Measurements from ENCODE around the gene CD48.

CD48 gene

GRCh38 chr1:160646711-160647328, 64.8 kb downstream of the CD48 start, which contains the start of gene SLAMF1:
Gene SLAMF1, minus strand, starts transcription at chr1:160647044. Its CDS starts 99 bp downstream, at chr1:160646945.
- no peaks in the 10 kb centered on the region for H4K20me1 ChIP-seq (ENCODE audit: control insufficient read depth, insufficient read depth, low read depth, low read length)
- H3K4me3 ChIP-seq (ENCODE audit: low read length): peak within 1 kb of the TSS; percentile 40
- H3K9me3 ChIP-seq (ENCODE audit: control insufficient read depth, insufficient read depth, low read length): no peaks in the 10 kb centered on the region
- peaks cover 42% of the 10 kb centered on the region for H3K4me1 ChIP-seq (ENCODE audit: control insufficient read depth, low read length)
- H3K36me3 ChIP-seq (ENCODE audit: control insufficient read depth, low read length): no peaks in the 10 kb centered on the region
- peak within 1 kb of the TSS; percentile 45 for H3K4me2 ChIP-seq (ENCODE audit: low read length)
- no peaks in the 10 kb centered on the region for H3K9me2 ChIP-seq (replicated peaks; ENCODE audit: control insufficient read depth, low read length)
- H3K79me2 ChIP-seq (ENCODE audit: control insufficient read depth, low read length): no peaks in the 10 kb centered on the region
- H3K27me3 ChIP-seq (ENCODE audit: control insufficient read depth, low read length): no peaks in the 10 kb centered on the region
- no peak within 1 kb of the TSS for H3K27ac ChIP-seq (ENCODE audit: low read depth, low read length)
- H3F3A ChIP-seq (ENCODE audit: control insufficient read depth, insufficient read depth): no peaks in the 10 kb centered on the region
- no peak for TF ChIP-seq EZH2phosphoT487 (IDR thresholded peaks at IDR 0.05; ENCODE audit: borderline replicate concordance, low read length)
- TF ChIP-seq, protein P1, sequence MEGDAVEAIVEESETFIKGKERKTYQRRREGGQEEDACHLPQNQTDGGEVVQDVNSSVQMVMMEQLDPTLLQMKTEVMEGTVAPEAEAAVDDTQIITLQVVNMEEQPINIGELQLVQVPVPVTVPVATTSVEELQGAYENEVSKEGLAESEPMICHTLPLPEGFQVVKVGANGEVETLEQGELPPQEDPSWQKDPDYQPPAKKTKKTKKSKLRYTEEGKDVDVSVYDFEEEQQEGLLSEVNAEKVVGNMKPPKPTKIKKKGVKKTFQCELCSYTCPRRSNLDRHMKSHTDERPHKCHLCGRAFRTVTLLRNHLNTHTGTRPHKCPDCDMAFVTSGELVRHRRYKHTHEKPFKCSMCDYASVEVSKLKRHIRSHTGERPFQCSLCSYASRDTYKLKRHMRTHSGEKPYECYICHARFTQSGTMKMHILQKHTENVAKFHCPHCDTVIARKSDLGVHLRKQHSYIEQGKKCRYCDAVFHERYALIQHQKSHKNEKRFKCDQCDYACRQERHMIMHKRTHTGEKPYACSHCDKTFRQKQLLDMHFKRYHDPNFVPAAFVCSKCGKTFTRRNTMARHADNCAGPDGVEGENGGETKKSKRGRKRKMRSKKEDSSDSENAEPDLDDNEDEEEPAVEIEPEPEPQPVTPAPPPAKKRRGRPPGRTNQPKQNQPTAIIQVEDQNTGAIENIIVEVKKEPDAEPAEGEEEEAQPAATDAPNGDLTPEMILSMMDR (IDR thresholded peaks at IDR 0.05; ENCODE audit: low read depth, low read length, poor library complexity, severe bottlenecking): no peak

DNA sequence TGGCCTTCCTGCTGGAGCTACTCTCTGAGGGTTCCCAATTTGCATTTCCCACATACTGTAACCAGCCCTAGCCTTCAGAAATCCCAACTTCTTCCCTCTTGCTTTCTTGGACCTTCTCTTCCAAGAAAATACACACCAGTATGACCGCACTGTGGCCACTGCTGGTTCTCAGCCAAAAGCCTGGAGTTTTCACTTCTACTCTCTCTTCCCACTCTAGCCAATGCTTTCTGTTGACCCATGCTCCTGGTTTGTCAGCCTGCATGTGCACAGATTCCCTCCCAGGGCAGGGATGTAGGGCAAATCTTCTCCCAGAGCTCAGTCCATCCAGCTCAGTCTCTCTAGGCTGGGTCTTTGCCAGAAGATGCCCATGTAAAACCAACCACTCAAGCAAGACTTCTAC, 65.4 kb downstream of the CD48 start:
- Histone ChIP-seq H3K27ac (ENCODE audit: low read depth, low read length) (no peak overlapping the region), H3K27me3 (ENCODE audit: control insufficient read depth, low read length) (no peaks in the 10 kb centered on the region), H3F3A (ENCODE audit: control insufficient read depth, insufficient read depth) (no peaks in the 10 kb centered on the region), H3K4me1 (ENCODE audit: control insufficient read depth, low read length) (peaks cover 42% of the 10 kb centered on the region), H3K4me3 (ENCODE audit: low read length) (no peak overlapping the region), H3K36me3 (ENCODE audit: control insufficient read depth, low read length) (no peaks in the 10 kb centered on the region), H3K9me3 (ENCODE audit: control insufficient read depth, insufficient read depth, low read length) (no peaks in the 10 kb centered on the region), H3K79me2 (ENCODE audit: control insufficient read depth, low read length) (no peaks in the 10 kb centered on the region), H3K4me2 (ENCODE audit: low read length) (peak overlapping the region; percentile 45), H3K9me2 (replicated peaks; ENCODE audit: control insufficient read depth, low read length) (no peaks in the 10 kb centered on the region), H4K20me1 (ENCODE audit: control insufficient read depth, insufficient read depth, low read depth, low read length) (no peaks in the 10 kb centered on the region)
- TF ChIP-seq EZH2phosphoT487 (IDR thresholded peaks at IDR 0.05; ENCODE audit: borderline replicate concordance, low read length): no peak
- TF ChIP-seq, protein P1 (IDR thresholded peaks at IDR 0.05; ENCODE audit: low read depth, low read length, poor library complexity, severe bottlenecking): no peak

DNA sequence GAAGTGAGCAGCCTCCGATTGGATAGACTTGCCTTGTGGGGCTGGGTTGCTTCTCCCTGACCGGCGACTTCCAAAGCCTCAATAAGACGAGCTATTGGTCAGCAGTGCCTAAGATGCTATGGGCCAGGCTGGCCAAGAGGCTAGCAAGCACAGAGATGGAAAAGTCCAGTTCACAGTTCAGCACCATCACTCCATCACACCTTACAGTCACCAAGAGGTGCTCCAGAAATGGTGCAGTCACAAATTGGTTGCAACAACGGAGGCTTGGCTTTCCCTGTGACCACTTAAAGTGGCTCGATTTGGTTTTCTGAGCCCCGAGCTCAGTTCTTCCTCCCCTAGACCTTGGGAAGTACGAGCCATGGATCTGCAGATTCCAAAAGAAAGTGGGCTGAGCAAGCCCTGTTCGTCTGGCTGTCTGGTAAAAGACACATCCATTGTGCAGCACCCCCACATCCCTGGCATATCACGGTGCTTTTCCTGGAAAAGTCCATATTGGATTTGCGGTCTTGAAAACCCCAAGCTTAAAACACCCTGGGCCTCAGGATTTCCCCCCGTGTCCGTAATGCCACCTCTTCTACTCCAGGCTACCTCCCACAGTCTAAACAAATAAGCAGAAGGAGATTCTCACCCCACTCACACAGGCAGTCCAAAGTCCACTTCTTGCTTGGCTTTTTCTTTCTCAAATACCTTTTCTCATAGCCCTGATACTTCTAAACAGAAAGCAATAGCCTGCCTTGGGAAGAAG, 66.1 kb downstream of the CD48 start:
- H3K27ac ChIP-seq (ENCODE audit: low read depth, low read length): no peak overlapping the region

More for the DNA sequence above, 66.1 kb downstream of the CD48 start:
- Histone ChIP-seq H3K9me3 (ENCODE audit: control insufficient read depth, insufficient read depth, low read length) (no peaks in the 10 kb centered on the region), H3K9me2 (replicated peaks; ENCODE audit: control insufficient read depth, low read length) (no peaks in the 10 kb centered on the region), H3K4me3 (ENCODE audit: low read length) (no peak overlapping the region), H3K27me3 (ENCODE audit: control insufficient read depth, low read length) (no peaks in the 10 kb centered on the region), H3K4me1 (ENCODE audit: control insufficient read depth, low read length) (peaks cover 42% of the 10 kb centered on the region), H3K4me2 (ENCODE audit: low read length) (no peak overlapping the region), H4K20me1 (ENCODE audit: control insufficient read depth, insufficient read depth, low read depth, low read length) (no peaks in the 10 kb centered on the region), H3K36me3 (ENCODE audit: control insufficient read depth, low read length) (no peaks in the 10 kb centered on the region), H3F3A (ENCODE audit: control insufficient read depth, insufficient read depth) (no peaks in the 10 kb centered on the region), H3K79me2 (ENCODE audit: control insufficient read depth, low read length) (no peaks in the 10 kb centered on the region)
- TF ChIP-seq, protein P1 (IDR thresholded peaks at IDR 0.05; ENCODE audit: low read depth, low read length, poor library complexity, severe bottlenecking): no peak
- TF ChIP-seq EZH2phosphoT487 (IDR thresholded peaks at IDR 0.05; ENCODE audit: borderline replicate concordance, low read length): no peak

Measured in DOHH2 (cell line).